ENCODE data around the gene FASLG. TPM values are rescaled to one million over a fixed set of nuclear protein-coding genes. Genes with fewer than 3 reads are reported as not detected.
"Not testable (repeated sequence)": the region's sequence is repeated elsewhere in the genome, so short reads cannot be mapped to it uniquely, and the experiment has no call there.

FASLG gene
- total RNA-seq, 1 donor from 2014 or later: not detected

DNA sequence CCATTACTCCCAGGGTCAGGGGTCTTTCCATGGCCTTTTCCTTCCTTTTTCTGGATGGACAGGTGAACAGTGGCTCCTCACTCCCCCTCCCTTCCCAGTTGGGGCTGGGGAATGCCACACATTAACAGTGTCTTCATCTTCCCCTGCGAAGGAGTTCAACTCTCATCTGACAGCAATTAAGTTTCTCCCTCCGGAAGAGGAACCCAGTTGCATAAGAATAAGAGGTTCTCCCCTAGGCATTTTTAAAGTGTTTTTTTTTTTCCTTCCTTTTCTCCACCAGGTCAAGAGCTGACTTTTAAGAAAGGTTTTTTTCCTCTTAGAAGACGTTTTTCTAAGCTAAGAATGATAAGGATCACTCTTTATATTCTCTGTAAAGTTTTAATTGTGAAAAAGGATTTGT, 42.3 kb upstream of the FASLG start:
- Mint-ChIP-seq H3K4me1 (ENCODE audit: low read depth, unreplicated experiment) (no peaks in the 10 kb centered on the region), H3K9me3 (ENCODE audit: unreplicated experiment) (peaks cover 10% of the 10 kb centered on the region), H3K36me3 (ENCODE audit: unreplicated experiment) (peaks cover 19% of the 10 kb centered on the region), H3K27ac (ENCODE audit: unreplicated experiment) (no peak overlapping the region), H3K27me3 (ENCODE audit: unreplicated experiment) (peaks cover 2% of the 10 kb centered on the region), H3K4me3 (ENCODE audit: unreplicated experiment) (no peak overlapping the region)
- no peak for TF ChIP-seq CTCF (IDR thresholded peaks at IDR 0.05; ENCODE audit: partially characterized antibody, unreplicated experiment)
- DNase-seq: no peak

GRCh38 chr1:172620603-172621002, 38.3 kb upstream of the FASLG start:
- H3K27ac Mint-ChIP-seq (ENCODE audit: unreplicated experiment); H3K27me3 Mint-ChIP-seq (ENCODE audit: unreplicated experiment); DNase-seq; H3K4me3 Mint-ChIP-seq (ENCODE audit: unreplicated experiment); H3K4me1 Mint-ChIP-seq (ENCODE audit: low read depth, unreplicated experiment); H3K9me3 Mint-ChIP-seq (ENCODE audit: unreplicated experiment): not testable (repeated sequence)
- peaks cover 17% of the 10 kb centered on the region for H3K36me3 Mint-ChIP-seq (ENCODE audit: unreplicated experiment)

- Mint-ChIP-seq H3K27ac (ENCODE audit: unreplicated experiment) (no peak overlapping the region), H3K4me1 (ENCODE audit: low read depth, unreplicated experiment) (no peaks in the 10 kb centered on the region), H3K4me3 (ENCODE audit: unreplicated experiment) (no peak overlapping the region), H3K36me3 (ENCODE audit: unreplicated experiment) (peaks cover 8% of the 10 kb centered on the region), H3K27me3 (ENCODE audit: unreplicated experiment) (no peaks in the 10 kb centered on the region), H3K9me3 (ENCODE audit: unreplicated experiment) (peaks cover 2% of the 10 kb centered on the region)
- DNase-seq: no peak
- no peak for TF ChIP-seq CTCF (IDR thresholded peaks at IDR 0.05; ENCODE audit: partially characterized antibody, unreplicated experiment)
Measured at GRCh38 chr1:172622541-172622940, 36.4 kb upstream of the FASLG start.

GRCh38 chr1:172623748-172624147, 35.2 kb upstream of the FASLG start:
- Mint-ChIP-seq H3K36me3 (ENCODE audit: unreplicated experiment) (peaks cover 5% of the 10 kb centered on the region), H3K4me3 (ENCODE audit: unreplicated experiment) (no peak overlapping the region)

DNA sequence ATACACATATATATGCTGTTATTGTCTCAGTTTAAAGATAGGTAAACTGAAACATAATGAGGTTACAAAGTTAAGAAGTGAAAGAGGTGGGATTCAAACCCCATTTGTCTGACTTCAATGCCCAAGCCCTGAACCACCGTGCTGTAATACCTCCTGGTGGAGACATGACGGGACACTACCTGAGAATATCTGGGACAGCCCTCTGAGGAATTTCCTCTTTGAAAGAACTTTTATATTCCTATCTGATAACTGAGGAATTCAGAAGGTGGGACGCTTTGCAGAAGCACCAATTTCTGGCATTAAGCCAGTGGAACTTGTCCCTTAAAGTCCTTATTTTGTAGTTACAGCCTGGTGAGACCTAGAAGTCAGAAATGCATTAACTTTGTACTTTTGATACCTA, 32.1 kb upstream of the FASLG start:
- DNase-seq: no peak
- peaks cover 1% of the 10 kb centered on the region for H3K9me3 Mint-ChIP-seq (ENCODE audit: unreplicated experiment)
- H3K36me3 Mint-ChIP-seq (ENCODE audit: unreplicated experiment): no peaks in the 10 kb centered on the region
- no peak overlapping the region for H3K27ac Mint-ChIP-seq (ENCODE audit: unreplicated experiment)
- no peaks in the 10 kb centered on the region for H3K27me3 Mint-ChIP-seq (ENCODE audit: unreplicated experiment)
- H3K4me1 Mint-ChIP-seq (ENCODE audit: low read depth, unreplicated experiment): no peaks in the 10 kb centered on the region
- H3K4me3 Mint-ChIP-seq (ENCODE audit: unreplicated experiment): no peak overlapping the region
- TF ChIP-seq CTCF (IDR thresholded peaks at IDR 0.05; ENCODE audit: partially characterized antibody, unreplicated experiment): no peak

More at GRCh38 chr1:172623748-172624147, 35.2 kb upstream of the FASLG start:
- peaks cover 2% of the 10 kb centered on the region for H3K9me3 Mint-ChIP-seq (ENCODE audit: unreplicated experiment)
- no peaks in the 10 kb centered on the region for H3K4me1 Mint-ChIP-seq (ENCODE audit: low read depth, unreplicated experiment)
- no peak overlapping the region for H3K27ac Mint-ChIP-seq (ENCODE audit: unreplicated experiment)
- no peaks in the 10 kb centered on the region for H3K27me3 Mint-ChIP-seq (ENCODE audit: unreplicated experiment)
- DNase-seq: no peak
- TF ChIP-seq CTCF (IDR thresholded peaks at IDR 0.05; ENCODE audit: partially characterized antibody, unreplicated experiment): no peak

GRCh38 chr1:172627702-172628101, 31.2 kb upstream of the FASLG start:
- Mint-ChIP-seq H3K36me3 (ENCODE audit: unreplicated experiment) (no peaks in the 10 kb centered on the region), H3K9me3 (ENCODE audit: unreplicated experiment) (peaks cover 1% of the 10 kb centered on the region), H3K4me3 (ENCODE audit: unreplicated experiment) (no peak overlapping the region), H3K4me1 (ENCODE audit: low read depth, unreplicated experiment) (no peaks in the 10 kb centered on the region), H3K27me3 (ENCODE audit: unreplicated experiment) (no peaks in the 10 kb centered on the region), H3K27ac (ENCODE audit: unreplicated experiment) (no peak overlapping the region)
- no peak for TF ChIP-seq CTCF (IDR thresholded peaks at IDR 0.05; ENCODE audit: partially characterized antibody, unreplicated experiment)
- DNase-seq: no peak
